ENCODE data around the gene NSDHL.
"Not testable (repeated sequence)": the region's sequence is repeated elsewhere in the genome, so short reads cannot be mapped to it uniquely, and the experiment has no call there.

NSDHL gene

DNA sequence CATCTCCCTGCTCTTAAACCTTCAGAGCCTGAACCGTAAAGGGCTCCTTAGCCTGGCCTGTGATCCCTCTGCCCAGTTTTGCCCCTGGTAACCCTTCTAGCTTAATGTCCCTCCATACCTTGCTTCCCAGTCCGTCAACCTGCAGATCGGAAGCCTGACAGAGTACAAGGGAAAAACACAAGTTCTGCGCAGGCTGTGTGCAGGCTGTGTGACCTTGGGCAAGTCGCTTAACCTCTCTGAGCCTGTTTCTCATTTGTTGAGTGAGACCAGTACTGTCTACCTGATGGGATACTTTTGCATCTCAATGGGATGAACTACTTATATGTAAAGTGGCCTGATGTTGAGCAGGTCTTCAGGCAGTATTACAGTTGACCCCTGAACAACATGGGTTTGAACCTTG lies 1.7 kb downstream of the NSDHL start:
- no peak for DNase-seq (ENCODE audit: low read depth in 1 of 2, low spot score in 1 of 2)
- H3K4me3 ChIP-seq (replicated peaks; ENCODE audit: insufficient read depth, low read length), result no peak overlapping the region
- H3K27ac ChIP-seq (replicated peaks), result no peak overlapping the region
- no peaks in the 10 kb centered on the region for H3K27me3 ChIP-seq (ENCODE audit: insufficient read depth, poor library complexity, severe bottlenecking)
- TF ChIP-seq, protein P1, sequence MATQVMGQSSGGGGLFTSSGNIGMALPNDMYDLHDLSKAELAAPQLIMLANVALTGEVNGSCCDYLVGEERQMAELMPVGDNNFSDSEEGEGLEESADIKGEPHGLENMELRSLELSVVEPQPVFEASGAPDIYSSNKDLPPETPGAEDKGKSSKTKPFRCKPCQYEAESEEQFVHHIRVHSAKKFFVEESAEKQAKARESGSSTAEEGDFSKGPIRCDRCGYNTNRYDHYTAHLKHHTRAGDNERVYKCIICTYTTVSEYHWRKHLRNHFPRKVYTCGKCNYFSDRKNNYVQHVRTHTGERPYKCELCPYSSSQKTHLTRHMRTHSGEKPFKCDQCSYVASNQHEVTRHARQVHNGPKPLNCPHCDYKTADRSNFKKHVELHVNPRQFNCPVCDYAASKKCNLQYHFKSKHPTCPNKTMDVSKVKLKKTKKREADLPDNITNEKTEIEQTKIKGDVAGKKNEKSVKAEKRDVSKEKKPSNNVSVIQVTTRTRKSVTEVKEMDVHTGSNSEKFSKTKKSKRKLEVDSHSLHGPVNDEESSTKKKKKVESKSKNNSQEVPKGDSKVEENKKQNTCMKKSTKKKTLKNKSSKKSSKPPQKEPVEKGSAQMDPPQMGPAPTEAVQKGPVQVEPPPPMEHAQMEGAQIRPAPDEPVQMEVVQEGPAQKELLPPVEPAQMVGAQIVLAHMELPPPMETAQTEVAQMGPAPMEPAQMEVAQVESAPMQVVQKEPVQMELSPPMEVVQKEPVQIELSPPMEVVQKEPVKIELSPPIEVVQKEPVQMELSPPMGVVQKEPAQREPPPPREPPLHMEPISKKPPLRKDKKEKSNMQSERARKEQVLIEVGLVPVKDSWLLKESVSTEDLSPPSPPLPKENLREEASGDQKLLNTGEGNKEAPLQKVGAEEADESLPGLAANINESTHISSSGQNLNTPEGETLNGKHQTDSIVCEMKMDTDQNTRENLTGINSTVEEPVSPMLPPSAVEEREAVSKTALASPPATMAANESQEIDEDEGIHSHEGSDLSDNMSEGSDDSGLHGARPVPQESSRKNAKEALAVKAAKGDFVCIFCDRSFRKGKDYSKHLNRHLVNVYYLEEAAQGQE (IDR thresholded peaks at IDR 0.05; ENCODE audit: insufficient replicate concordance, low read depth), result no peak
- no peak for TF ChIP-seq SPI1 (IDR thresholded peaks at IDR 0.05; ENCODE audit: borderline replicate concordance, low read depth)
- TF ChIP-seq POLR2AphosphoS5 (IDR thresholded peaks at IDR 0.05; ENCODE audit: low read depth), result no peak
- no peak for TF ChIP-seq GABPA (IDR thresholded peaks at IDR 0.05; ENCODE audit: low read depth)
- TF ChIP-seq, protein P2, sequence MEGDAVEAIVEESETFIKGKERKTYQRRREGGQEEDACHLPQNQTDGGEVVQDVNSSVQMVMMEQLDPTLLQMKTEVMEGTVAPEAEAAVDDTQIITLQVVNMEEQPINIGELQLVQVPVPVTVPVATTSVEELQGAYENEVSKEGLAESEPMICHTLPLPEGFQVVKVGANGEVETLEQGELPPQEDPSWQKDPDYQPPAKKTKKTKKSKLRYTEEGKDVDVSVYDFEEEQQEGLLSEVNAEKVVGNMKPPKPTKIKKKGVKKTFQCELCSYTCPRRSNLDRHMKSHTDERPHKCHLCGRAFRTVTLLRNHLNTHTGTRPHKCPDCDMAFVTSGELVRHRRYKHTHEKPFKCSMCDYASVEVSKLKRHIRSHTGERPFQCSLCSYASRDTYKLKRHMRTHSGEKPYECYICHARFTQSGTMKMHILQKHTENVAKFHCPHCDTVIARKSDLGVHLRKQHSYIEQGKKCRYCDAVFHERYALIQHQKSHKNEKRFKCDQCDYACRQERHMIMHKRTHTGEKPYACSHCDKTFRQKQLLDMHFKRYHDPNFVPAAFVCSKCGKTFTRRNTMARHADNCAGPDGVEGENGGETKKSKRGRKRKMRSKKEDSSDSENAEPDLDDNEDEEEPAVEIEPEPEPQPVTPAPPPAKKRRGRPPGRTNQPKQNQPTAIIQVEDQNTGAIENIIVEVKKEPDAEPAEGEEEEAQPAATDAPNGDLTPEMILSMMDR (IDR thresholded peaks at IDR 0.05; ENCODE audit: insufficient read depth, low read length), result no peak

DNA sequence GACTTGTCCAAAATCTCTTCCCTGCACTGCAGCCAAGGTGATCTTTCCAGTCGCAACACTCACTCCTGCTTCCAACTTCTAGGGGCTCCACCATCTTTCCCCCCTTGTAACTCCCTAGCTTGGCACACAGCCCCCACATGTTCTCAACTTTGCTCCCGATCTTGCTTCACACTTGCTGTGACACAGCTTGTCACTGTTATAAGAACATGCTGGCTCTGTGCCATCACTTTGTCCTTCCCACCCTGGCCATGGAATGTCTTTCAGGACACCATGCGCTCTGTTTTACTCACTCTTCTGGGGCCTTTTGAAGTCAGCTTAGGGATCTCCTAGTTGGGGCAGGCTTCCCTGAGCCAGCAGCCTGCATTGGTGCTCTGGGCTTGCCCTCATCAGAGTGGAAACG lies 2.5 kb downstream of the NSDHL start:
- no peak overlapping the region for H3K27ac ChIP-seq (replicated peaks)
- no peaks in the 10 kb centered on the region for H3K27me3 ChIP-seq (ENCODE audit: insufficient read depth, poor library complexity, severe bottlenecking)
- TF ChIP-seq GABPA (IDR thresholded peaks at IDR 0.05; ENCODE audit: low read depth) (no peak), POLR2AphosphoS5 (IDR thresholded peaks at IDR 0.05; ENCODE audit: low read depth) (no peak), SPI1 (IDR thresholded peaks at IDR 0.05; ENCODE audit: borderline replicate concordance, low read depth) (no peak)
- TF ChIP-seq, protein P1 (IDR thresholded peaks at IDR 0.05; ENCODE audit: insufficient replicate concordance, low read depth), result no peak
- TF ChIP-seq, protein P2 (IDR thresholded peaks at IDR 0.05; ENCODE audit: insufficient read depth, low read length), result no peak
- no peak for DNase-seq (ENCODE audit: low read depth in 1 of 2, low spot score in 1 of 2)
- no peak overlapping the region for H3K4me3 ChIP-seq (replicated peaks; ENCODE audit: insufficient read depth, low read length)

DNA sequence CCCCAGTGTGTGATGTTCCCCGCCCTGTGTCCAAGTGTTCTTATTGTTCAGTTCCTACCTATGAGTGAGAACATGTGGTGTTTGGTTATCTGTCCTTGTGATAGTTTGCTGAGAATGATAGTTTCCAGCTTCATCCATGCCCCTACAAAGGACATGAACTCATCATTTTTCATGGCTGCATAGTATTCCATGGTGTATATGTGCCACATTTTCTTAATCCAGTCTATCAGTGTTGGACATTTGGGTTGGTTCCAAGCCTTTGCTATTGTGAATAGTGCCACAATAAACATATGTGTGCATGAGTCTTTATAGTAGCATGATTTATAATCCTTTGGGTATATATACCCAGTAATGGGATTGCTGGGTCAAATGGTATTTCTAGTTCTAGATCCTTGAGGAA lies 4.6 kb downstream of the NSDHL start:
- not testable (repeated sequence) for H3K27ac ChIP-seq (replicated peaks); H3K4me3 ChIP-seq (replicated peaks; ENCODE audit: insufficient read depth, low read length); H3K27me3 ChIP-seq (ENCODE audit: insufficient read depth, poor library complexity, severe bottlenecking); DNase-seq (ENCODE audit: low read depth in 1 of 2, low spot score in 1 of 2)

DNA sequence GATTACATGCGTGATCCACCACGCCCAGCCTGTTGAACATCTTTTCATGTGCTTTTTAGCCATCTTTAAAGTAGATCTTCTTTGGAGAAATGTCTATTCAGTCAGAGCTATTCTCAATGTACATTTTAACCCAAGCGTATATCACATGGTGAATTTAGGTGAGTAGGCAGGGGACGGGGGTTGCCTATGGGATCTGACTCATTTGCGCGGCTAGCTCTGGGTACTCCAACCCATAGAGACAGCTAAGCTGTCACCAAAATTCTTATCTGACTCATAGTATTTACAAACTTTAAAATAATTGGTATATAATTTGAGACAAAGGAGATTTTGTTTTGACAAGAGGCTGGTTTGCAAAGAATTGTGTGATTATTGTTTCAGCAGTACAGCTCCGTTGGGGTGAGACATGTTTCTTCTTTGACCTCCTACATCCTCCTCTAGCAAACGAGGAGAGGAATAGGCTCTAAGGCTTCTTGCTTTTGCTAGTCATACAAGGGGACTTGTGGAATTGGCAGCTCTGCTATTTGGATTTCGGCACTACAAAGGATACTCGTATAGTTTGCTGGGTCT lies 12.0 kb downstream of the NSDHL start:
- no peak for DNase-seq (ENCODE audit: low read depth in 1 of 2, low spot score in 1 of 2)
- Histone ChIP-seq H3K27me3 (ENCODE audit: insufficient read depth, poor library complexity, severe bottlenecking) (no peaks in the 10 kb centered on the region), H3K4me3 (replicated peaks; ENCODE audit: insufficient read depth, low read length) (no peak overlapping the region), H3K27ac (replicated peaks) (no peak overlapping the region)
- no peak for TF ChIP-seq GABPA (IDR thresholded peaks at IDR 0.05; ENCODE audit: low read depth)
- TF ChIP-seq, protein P1 (IDR thresholded peaks at IDR 0.05; ENCODE audit: insufficient replicate concordance, low read depth), result no peak
- no peak for TF ChIP-seq POLR2AphosphoS5 (IDR thresholded peaks at IDR 0.05; ENCODE audit: low read depth)
- TF ChIP-seq, protein P2 (IDR thresholded peaks at IDR 0.05; ENCODE audit: insufficient read depth, low read length), result no peak

Data from HL-60 (cell line).